ENCODE results near the gene ALPP. TPM values are rescaled to one million over a fixed set of nuclear protein-coding genes. Genes with fewer than 3 reads are reported as not detected.
"Not testable (repeated sequence)": the region's sequence is repeated elsewhere in the genome, so short reads cannot be mapped to it uniquely, and the experiment has no call there.

The ALPP gene
- total and polyA plus RNA-seq, 3 experiments from 2014 or later = not detected

GRCh38 chr2:232393556-232393955, 15.0 kb downstream of the ALPP start:
- ChIA-PET POLR2A (no interaction called here), CTCF (no interaction called here)
- DNase-seq = no peak
- Mint-ChIP-seq H3K9me3 (peaks cover 0 to 2% (median 0%) of the 10 kb centered on the region in 5 donors), H3K4me3 (no peak overlapping the region), H3K36me3 (peaks cover 0 to 1% (median 0%) of the 10 kb centered on the region in 3 donors), H3K27ac (no peak overlapping the region), H3K27me3 (peaks cover 7 to 31% of the 10 kb centered on the region in 2 donors), H3K4me1 (peaks cover 0 to 1% (median 0%) of the 10 kb centered on the region in 3 donors)
- Histone ChIP-seq H3K27me3 (ENCODE audit: insufficient read depth, low read length, poor library complexity, severe bottlenecking) (no peaks in the 10 kb centered on the region), H3K4me1 (ENCODE audit: insufficient read depth, low read length) (no peaks in the 10 kb centered on the region), H3K9me3 (ENCODE audit: low read length) (no peaks in the 10 kb centered on the region), H3K4me3 (ENCODE audit: low read length) (no peak overlapping the region), H3K36me3 (ENCODE audit: insufficient read depth, low read length) (no peaks in the 10 kb centered on the region), H3K27ac (ENCODE audit: low read depth, low read length) (no peak overlapping the region)

- H3K4me1 Mint-ChIP-seq; H3K9me3 Mint-ChIP-seq; H3K4me1 ChIP-seq (ENCODE audit: insufficient read depth, low read length); POLR2A ChIA-PET; H3K36me3 ChIP-seq (ENCODE audit: insufficient read depth, low read length); H3K27me3 ChIP-seq (ENCODE audit: insufficient read depth, low read length, poor library complexity, severe bottlenecking); CTCF ChIA-PET; DNase-seq; H3K4me3 ChIP-seq (ENCODE audit: low read length); H3K27ac ChIP-seq (ENCODE audit: low read depth, low read length); H3K4me3 Mint-ChIP-seq; H3K9me3 ChIP-seq (ENCODE audit: low read length); H3K36me3 Mint-ChIP-seq; H3K27ac Mint-ChIP-seq: not testable (repeated sequence)
- peaks cover 3 to 27% of the 10 kb centered on the region in 2 donors for H3K27me3 Mint-ChIP-seq
Observed at GRCh38 chr2:232394431-232394830, 15.9 kb downstream of the ALPP start.

- Mint-ChIP-seq H3K4me1 (no peaks in the 10 kb centered on the region), H3K36me3 (no peaks in the 10 kb centered on the region), H3K27me3 (peaks cover 8 to 24% of the 10 kb centered on the region in 2 donors), H3K9me3 (peaks cover 0 to 2% (median 0%) of the 10 kb centered on the region in 5 donors), H3K4me3 (no peak overlapping the region), H3K27ac (no peak overlapping the region)
- no peak overlapping the region for H3K27ac ChIP-seq (ENCODE audit: low read depth, low read length)
- no peak overlapping the region for H3K4me3 ChIP-seq (ENCODE audit: low read length)
- no peak for DNase-seq
- H3K27me3 ChIP-seq (ENCODE audit: insufficient read depth, low read length, poor library complexity, severe bottlenecking) = no peaks in the 10 kb centered on the region
- H3K4me1 ChIP-seq (ENCODE audit: insufficient read depth, low read length) = no peaks in the 10 kb centered on the region
- ChIA-PET CTCF (no interaction called here), POLR2A (no interaction called here)
- H3K9me3 ChIP-seq (ENCODE audit: low read length) = no peaks in the 10 kb centered on the region
- H3K36me3 ChIP-seq (ENCODE audit: insufficient read depth, low read length) = no peaks in the 10 kb centered on the region
Observed at GRCh38 chr2:232395586-232395985, 17.0 kb downstream of the ALPP start.

- DNase-seq = no peak
- no peaks in the 10 kb centered on the region for H3K27me3 ChIP-seq (ENCODE audit: insufficient read depth, low read length, poor library complexity, severe bottlenecking)
- Mint-ChIP-seq H3K4me3 (no peak overlapping the region), H3K27me3 (peaks cover 9 to 20% of the 10 kb centered on the region in 2 donors), H3K36me3 (no peaks in the 10 kb centered on the region), H3K4me1 (no peaks in the 10 kb centered on the region), H3K27ac (no peak overlapping the region), H3K9me3 (peaks cover 0 to 2% (median 0%) of the 10 kb centered on the region in 5 donors)
- ChIA-PET CTCF (no interaction called here), POLR2A (no interaction called here)
- no peaks in the 10 kb centered on the region for H3K4me1 ChIP-seq (ENCODE audit: insufficient read depth, low read length)
- no peaks in the 10 kb centered on the region for H3K36me3 ChIP-seq (ENCODE audit: insufficient read depth, low read length)
- H3K4me3 ChIP-seq (ENCODE audit: low read length) = no peak overlapping the region
- H3K9me3 ChIP-seq (ENCODE audit: low read length) = no peaks in the 10 kb centered on the region
- H3K27ac ChIP-seq (ENCODE audit: low read depth, low read length) = no peak overlapping the region
Observed at GRCh38 chr2:232396683-232397082, 18.1 kb downstream of the ALPP start.

DNA sequence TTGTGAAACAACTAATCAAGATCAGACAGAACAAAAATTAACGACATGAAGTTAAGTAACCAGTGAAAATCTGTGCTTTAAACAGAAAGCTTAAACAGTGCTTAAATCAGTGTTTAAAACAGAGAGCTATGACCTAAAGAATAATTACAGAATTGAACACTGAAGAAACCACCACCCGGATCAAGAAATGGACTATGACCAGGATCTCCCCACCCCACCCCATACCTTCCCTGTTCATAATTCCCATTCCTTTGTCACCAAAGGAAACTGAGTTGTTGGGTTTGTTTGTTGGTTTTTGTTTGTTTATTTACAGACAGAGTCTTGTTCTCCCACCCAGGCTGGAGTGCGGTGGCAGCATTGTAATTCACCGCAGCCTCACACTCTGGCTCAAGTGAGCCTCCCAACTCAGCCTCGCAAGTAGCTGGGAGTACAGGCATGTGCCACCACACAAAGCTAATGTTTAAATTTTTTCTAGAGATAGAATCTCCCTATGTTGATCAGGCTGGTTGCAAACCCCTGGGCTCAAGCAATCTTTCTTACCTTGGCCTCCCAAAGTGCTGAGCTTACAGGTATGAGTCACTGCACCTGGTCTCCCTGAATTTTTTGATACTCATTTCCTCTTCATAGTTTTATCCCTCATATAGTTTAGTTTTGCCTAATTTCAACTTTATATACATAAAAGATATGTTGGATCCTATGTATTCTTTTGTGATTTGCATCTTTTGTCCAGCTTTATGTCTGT, 19.9 kb downstream of the ALPP start:
- Histone ChIP-seq H3K27ac (ENCODE audit: low read depth, low read length) (no peak overlapping the region), H3K36me3 (ENCODE audit: insufficient read depth, low read length) (no peaks in the 10 kb centered on the region), H3K27me3 (ENCODE audit: insufficient read depth, low read length, poor library complexity, severe bottlenecking) (no peaks in the 10 kb centered on the region), H3K4me3 (ENCODE audit: low read length) (no peak overlapping the region), H3K4me1 (ENCODE audit: insufficient read depth, low read length) (no peaks in the 10 kb centered on the region), H3K9me3 (ENCODE audit: low read length) (no peaks in the 10 kb centered on the region)
- no peaks in the 10 kb centered on the region for H3K36me3 Mint-ChIP-seq
- POLR2A ChIA-PET = interaction anchor here (0.7 kb wide), 1 partner anchor 279 kb away, joined by 6 read pairs; no protein-coding TSS in a partner anchor
- peaks cover 0 to 2% (median 0%) of the 10 kb centered on the region in 5 donors for H3K9me3 Mint-ChIP-seq
- CTCF ChIA-PET = no interaction called here
- peaks cover 9 to 15% of the 10 kb centered on the region in 2 donors for H3K27me3 Mint-ChIP-seq
- H3K4me1 Mint-ChIP-seq = no peaks in the 10 kb centered on the region
- no peak for DNase-seq
- no peak overlapping the region for H3K27ac Mint-ChIP-seq
- H3K4me3 Mint-ChIP-seq = no peak overlapping the region

- H3K4me3 ChIP-seq (ENCODE audit: low read length) = no peak overlapping the region
- Mint-ChIP-seq H3K4me3 (no peak overlapping the region), H3K27me3 (peaks cover 10 to 11% of the 10 kb centered on the region in 2 donors), H3K9me3 (peaks cover 0 to 2% (median 0%) of the 10 kb centered on the region in 5 donors), H3K27ac (no peak overlapping the region), H3K4me1 (no peaks in the 10 kb centered on the region), H3K36me3 (no peaks in the 10 kb centered on the region)
- H3K27ac ChIP-seq (ENCODE audit: low read depth, low read length) = no peak overlapping the region
- no peak for DNase-seq
- H3K27me3 ChIP-seq (ENCODE audit: insufficient read depth, low read length, poor library complexity, severe bottlenecking) = no peaks in the 10 kb centered on the region
- H3K4me1 ChIP-seq (ENCODE audit: insufficient read depth, low read length) = no peaks in the 10 kb centered on the region
- H3K36me3 ChIP-seq (ENCODE audit: insufficient read depth, low read length) = no peaks in the 10 kb centered on the region
- ChIA-PET CTCF (no interaction called here), POLR2A (no interaction called here)
- no peaks in the 10 kb centered on the region for H3K9me3 ChIP-seq (ENCODE audit: low read length)
Observed at GRCh38 chr2:232400256-232401015, 21.9 kb downstream of the ALPP start.

- no peaks in the 10 kb centered on the region for H3K4me1 ChIP-seq (ENCODE audit: insufficient read depth, low read length)
- H3K27ac ChIP-seq (ENCODE audit: low read depth, low read length) = no peak overlapping the region
- Mint-ChIP-seq H3K36me3 (no peaks in the 10 kb centered on the region), H3K27me3 (peaks cover 7 to 8% of the 10 kb centered on the region in 2 donors), H3K9me3 (peaks cover 0 to 2% (median 0%) of the 10 kb centered on the region in 5 donors), H3K27ac (no peak overlapping the region), H3K4me1 (no peaks in the 10 kb centered on the region), H3K4me3 (no peak overlapping the region)
- no peaks in the 10 kb centered on the region for H3K36me3 ChIP-seq (ENCODE audit: insufficient read depth, low read length)
- no peaks in the 10 kb centered on the region for H3K9me3 ChIP-seq (ENCODE audit: low read length)
- ChIA-PET CTCF (no interaction called here), POLR2A (no interaction called here)
- H3K4me3 ChIP-seq (ENCODE audit: low read length) = no peak overlapping the region
- no peak for DNase-seq
- no peaks in the 10 kb centered on the region for H3K27me3 ChIP-seq (ENCODE audit: insufficient read depth, low read length, poor library complexity, severe bottlenecking)
Observed at GRCh38 chr2:232402518-232402917, 24.0 kb downstream of the ALPP start.

DNA sequence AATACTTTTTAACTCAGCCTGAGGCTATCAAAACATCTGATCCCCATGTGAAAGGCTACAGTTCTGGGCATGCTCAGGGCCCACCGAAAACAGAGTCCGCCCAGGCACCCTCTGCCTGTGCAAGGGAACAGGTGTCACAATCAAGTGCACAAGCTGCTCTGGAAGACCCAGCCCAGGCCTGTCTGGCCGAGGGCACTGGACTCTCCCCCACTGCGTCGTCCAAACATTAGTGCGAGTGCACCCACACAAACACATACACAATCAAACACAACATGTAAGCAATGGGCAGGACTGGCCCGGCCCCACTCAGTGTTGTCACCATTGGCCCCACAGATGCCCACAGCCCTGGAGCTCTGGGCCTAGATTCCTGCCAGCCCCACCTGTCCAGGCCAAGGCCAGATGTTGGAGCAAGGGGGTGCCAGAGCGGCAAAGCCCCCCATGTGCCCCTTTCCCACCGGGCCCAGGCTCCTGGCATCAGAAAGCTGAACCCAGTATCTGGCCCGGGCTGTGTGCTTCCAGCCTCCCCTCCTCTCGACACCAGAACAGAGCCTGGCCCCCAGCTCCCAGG, 27.5 kb downstream of the ALPP start:
- Mint-ChIP-seq H3K36me3 (no peaks in the 10 kb centered on the region), H3K9me3 (no peaks in the 10 kb centered on the region), H3K27me3 (peaks cover 4 to 7% of the 10 kb centered on the region in 2 donors), H3K27ac (no peak overlapping the region), H3K4me1 (no peaks in the 10 kb centered on the region), H3K4me3 (no peak overlapping the region)
- Histone ChIP-seq H3K4me1 (ENCODE audit: insufficient read depth, low read length) (no peaks in the 10 kb centered on the region), H3K4me3 (ENCODE audit: low read length) (no peak overlapping the region), H3K9me3 (ENCODE audit: low read length) (no peaks in the 10 kb centered on the region), H3K36me3 (ENCODE audit: insufficient read depth, low read length) (no peaks in the 10 kb centered on the region), H3K27me3 (ENCODE audit: insufficient read depth, low read length, poor library complexity, severe bottlenecking) (no peaks in the 10 kb centered on the region), H3K27ac (ENCODE audit: low read depth, low read length) (no peak overlapping the region)
- CTCF ChIA-PET = no interaction called here
- POLR2A ChIA-PET = no interaction called here
- no peak for DNase-seq
